HG03469 (cell line): ENCODE data around the gene WASF3.

Experiments
- ATAC-seq: cut with Tn5 transposase; IDR thresholded peaks from one replicate; pipeline ENCODE4 v1.9.1; 2021; ENCODE audit warnings: mild to moderate bottlenecking, moderate library complexity, moderate number of reproducible peaks; ENCODE audit not compliant: unreplicated experiment

Gene WASF3

DNA sequence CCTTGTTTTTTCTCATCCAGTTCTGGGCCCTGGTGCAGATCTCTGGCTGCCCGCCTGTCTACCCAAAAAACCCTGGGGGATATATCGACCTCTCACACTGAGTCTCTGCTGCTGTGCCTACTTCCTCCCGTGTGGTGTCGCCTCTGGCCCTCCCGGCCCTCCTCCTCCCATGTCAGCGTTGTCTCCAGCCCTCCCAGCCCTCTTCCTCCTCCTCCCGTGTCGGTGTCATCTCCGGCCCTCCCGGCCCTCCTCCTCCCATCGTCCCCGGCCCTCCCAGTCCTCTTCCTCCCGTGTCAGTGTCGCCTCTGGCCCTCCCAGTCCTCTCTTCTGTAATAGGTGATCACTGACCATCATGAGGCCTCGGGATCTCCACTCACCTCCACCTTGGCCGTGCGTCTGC is 121.3 kb downstream of the WASF3 start:
- no peak for ATAC-seq

DNA sequence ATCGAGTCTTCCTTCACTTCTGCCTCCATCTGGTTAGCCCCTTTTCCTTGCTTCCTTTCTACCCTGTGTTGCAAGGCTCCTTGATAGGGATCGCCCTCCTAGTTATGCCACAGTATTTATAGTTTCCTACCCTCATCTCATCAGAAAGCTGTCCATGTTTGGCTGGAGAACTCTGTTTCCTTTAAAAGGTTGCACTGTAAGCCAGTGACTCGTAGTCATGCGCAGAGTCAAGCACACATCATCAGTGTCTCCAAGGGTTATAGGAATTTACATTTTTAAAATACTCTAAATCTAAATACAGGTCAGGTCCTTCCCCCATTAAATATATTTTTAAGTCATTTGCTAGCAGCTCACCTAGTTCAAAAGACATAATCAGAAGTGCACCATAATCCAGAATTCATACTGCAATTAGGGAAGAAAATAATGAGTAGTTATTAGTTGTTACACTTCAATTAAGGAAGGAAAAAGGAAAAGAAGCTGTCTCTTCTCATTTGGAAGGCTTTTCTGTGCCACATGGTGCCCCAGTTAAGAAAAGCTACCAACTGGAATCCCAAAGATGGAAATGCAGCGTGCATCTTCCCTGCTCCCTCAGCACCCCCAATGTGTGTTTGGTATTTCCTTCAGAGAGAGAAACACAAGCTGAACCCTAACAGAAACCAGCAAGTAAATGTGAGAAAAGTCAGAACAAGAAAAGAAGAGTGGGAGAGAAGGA is 122.1 kb downstream of the WASF3 start:
- no peak for ATAC-seq

DNA sequence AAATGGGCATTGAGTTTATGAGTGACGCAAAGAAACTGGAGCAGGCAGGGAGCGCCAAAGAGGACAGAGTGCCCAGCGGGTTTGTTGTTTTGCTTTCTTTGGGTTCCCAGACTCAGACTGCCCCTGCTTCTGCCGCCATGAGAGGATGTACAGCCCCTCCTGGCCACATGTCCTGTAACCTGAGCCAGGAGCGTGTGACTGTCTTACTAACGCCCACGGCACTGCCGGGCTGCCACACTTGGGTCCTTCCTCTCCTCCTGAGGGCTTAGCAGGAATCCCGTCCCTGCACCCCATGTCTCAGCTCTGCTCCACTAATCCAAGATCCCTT is 122.6 kb downstream of the WASF3 start:
- ATAC-seq = no peak

DNA sequence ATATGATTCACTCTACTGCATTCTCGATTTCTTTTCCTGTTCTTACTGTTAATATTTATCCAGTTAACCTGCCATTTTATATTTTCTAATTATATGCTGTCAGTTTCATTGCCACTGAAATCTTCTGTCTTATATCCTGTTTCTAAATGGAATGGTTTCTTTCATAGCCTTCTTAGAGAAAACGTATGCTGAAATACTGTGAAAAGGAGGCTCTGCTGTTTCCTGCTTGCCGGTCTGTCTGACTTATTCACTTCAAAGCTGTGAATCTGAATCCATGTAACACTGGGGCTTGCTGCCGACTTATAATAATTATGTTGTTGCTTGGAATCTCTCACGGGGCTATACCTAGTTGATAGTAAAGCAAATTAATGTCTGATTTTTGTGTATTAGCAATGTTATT is 123.1 kb downstream of the WASF3 start:
- ATAC-seq = no peak

DNA sequence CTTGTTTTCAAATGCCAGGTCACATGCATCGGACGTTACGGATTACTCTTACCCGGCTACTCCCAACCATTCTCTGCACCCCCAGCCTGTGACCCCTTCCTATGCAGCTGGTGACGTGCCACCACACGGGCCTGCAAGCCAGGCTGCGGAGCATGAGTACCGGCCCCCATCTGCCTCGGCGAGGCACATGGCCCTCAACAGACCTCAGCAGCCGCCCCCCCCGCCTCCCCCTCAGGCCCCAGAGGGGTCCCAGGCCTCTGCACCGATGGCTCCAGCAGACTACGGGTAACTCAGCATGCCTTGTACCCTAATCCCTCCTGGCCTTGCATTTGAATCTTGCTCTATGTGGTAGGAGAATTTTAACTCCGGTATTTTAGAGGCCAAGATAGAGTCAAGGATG is 123.6 kb downstream of the WASF3 start:
- no peak for ATAC-seq

DNA sequence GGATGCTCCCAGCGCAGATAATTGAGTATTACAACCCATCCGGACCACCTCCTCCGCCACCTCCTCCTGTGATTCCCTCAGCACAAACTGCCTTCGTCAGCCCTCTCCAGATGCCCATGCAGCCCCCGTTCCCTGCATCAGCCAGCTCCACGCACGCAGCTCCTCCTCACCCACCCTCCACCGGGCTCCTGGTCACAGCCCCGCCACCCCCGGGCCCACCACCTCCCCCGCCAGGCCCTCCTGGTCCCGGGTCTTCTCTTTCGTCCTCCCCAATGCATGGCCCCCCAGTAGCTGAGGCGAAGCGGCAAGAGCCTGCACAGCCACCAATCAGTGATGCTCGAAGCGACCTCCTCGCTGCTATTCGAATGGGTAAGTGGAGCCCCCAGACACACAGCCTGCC is 125.1 kb downstream of the WASF3 start:
- no peak for ATAC-seq

DNA sequence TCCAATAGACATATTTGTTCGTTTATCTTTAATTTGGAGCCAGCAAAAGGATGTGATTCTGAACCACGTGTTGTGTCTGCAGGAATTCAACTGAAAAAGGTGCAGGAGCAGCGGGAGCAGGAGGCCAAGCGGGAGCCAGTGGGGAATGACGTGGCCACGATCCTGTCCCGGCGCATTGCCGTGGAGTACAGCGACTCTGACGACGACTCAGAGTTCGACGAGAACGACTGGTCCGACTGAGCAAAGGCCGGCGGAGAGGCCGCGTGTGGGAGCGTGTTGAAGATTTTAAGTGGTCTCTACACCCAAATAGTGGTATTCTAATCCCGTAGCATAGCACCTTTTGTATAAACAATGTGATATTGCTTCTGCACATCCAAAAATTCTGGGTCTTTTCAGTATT is 128.1 kb downstream of the WASF3 start:
- no peak for ATAC-seq

DNA sequence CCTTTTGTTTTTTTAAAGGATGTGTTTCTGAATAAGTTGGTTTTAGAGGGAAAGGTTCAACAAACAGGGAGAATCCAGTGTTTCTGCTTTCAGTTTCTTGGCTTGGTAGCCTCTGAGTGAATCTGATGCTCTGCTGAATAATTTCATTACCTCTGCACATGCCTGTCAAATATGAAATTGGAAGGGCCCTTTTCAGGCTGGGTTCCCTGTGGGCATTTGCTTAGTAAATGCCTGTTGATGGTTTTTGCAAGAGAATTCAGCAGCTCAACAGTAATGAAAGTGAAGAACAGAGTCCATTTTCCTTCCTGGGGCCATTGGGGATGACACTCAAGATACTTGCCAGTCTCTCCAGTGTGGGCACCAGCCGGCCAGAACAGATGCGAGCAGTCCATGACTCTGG is 128.8 kb downstream of the WASF3 start:
- ATAC-seq = no peak

DNA sequence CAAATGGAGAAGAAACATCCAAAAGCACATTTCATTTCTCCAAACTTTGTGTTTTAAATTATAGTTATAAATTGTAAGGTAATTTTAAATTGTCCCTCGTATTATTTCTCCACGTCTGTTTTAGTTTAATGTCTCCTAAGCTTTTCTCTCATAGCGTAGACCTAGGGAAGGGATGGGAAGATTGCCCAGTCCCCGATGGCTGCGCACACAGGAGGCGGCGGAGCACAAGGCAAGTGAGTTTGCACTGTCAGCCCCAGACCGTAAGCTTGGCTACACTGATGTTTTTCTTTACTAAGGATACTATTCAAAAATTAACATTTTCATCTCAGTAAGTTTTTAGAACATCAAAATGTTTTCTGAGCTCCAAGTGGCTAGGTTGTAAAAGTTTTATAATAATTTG is 130.8 kb downstream of the WASF3 start:
- ATAC-seq = no peak

DNA sequence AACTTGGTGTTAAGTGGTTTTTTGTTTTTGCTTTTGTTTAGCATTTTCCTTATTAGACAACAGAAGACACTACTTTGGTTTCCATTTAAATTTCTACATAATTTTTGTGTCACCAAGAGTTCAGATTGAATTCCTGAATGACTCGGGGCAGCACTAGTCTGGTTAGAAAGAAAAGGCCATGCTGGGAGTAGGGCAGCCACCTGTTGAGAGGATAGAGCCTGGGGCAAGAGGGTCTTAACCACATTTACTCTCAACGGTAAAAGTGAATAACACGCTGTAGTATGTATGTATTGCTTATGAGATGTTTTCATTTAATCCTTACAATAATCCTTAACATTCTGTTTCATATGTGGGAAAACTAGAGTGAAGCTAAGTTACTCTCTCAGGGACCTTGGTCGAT is 131.5 kb downstream of the WASF3 start:
- no peak for ATAC-seq

DNA sequence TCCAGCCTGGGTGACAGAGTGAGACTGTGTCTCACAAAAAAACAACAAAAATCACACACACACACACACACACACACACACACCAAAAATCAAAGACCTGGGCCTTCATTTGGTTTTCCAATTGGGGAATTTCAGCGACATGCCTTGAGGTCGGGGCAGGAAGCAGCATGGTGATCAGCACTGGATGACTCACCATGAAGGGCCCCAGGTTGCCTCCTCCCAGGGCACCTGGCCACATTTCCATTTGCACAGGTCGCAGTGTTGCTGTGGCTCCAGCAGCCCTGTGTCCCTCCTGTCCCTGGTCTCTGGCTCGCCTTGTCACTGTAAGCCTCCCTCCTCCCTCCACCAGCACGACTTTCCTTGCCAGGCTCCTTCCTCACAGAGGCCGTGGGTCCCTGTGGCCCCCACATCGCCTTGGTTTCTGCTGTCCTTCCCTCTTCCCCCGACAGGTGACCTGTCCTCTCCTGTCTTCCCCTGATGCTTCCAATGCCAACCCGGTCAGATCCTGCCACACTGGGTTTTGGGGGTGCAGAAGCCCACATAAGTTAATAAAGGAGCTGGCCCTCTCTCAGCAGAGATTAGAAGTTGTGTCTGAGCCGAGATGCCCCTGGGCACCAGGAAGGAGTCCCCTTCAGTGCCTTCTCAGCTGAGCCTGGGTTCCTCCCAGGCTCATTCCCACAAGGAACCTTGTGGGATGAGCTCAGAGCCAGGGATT is 136.4 kb downstream of the WASF3 start:
- ATAC-seq = no peak

DNA sequence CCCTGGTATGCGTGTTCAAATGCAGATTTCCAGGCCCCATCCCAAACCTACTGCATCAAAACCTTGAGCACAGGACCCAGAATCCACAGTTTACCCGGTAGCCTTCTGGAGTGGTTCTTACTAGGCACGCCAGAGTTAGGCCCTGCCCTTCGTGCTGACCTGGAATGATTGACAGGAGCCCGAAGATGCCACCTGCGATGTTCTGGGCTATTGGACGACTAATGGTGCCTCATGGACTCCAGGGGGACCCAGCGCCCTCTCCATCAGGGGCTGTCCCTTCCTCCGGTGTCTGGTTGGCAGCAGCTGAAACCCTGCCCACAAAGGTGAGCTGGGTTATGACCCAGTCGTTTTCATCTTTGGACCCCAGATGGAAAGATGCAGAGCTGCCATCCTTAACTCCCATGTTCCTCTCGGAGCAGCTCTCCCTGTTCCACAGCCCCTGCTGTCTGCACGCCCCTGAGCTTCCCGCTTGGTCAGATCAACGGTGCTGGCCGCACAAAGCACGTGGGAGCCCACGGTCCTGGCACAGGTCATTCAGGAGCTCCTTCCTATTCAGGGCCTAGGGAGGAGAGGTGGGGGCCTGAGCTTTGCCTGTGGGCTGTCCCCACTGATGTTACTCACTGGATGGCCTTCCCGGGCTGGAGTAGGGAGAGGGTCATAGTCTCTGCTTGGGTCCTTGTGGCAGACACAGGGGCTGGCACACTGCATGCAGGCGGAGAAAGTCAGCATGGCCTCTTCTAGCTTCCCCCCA is 137.3 kb downstream of the WASF3 start:
- no peak for ATAC-seq

DNA sequence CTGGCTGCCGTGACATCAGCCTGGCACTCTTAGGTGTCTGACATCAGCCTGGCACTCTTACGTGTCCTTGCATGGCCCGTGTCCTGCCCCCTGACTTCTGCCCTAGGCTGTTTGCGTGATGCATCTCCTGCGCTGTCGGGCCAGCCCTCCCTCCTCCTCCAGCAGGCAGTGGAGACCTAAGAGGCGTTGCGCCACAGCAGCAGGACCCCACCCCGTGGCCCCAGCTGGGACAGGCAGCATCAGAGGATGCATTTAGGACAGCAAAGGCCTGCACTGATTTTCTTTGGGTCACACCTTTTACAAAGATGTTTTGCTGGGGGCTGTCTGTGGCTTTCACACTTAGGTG is 137.8 kb downstream of the WASF3 start:
- no peak for ATAC-seq

DNA sequence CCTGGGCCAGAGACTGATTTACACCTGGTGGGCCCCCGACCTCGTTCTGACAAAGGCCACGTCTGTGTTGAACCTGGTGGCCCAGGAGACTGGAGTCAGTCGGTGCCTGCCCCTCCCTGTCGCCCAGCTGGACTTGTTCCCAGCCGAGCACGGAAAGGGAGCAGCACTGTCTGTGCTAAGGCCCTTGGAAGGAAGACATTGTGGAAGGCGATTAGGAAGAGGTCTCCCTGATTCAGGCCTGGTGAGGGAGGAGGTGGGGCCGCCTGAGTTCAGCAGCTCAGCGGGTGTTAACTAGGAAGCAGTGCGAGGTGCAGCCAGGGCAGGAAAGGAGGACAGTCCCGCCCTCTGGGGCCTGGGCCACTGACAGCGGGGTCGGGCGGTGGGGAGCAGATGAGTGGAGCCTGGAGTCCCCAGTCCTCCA is 138.4 kb downstream of the WASF3 start:
- no peak for ATAC-seq

DNA sequence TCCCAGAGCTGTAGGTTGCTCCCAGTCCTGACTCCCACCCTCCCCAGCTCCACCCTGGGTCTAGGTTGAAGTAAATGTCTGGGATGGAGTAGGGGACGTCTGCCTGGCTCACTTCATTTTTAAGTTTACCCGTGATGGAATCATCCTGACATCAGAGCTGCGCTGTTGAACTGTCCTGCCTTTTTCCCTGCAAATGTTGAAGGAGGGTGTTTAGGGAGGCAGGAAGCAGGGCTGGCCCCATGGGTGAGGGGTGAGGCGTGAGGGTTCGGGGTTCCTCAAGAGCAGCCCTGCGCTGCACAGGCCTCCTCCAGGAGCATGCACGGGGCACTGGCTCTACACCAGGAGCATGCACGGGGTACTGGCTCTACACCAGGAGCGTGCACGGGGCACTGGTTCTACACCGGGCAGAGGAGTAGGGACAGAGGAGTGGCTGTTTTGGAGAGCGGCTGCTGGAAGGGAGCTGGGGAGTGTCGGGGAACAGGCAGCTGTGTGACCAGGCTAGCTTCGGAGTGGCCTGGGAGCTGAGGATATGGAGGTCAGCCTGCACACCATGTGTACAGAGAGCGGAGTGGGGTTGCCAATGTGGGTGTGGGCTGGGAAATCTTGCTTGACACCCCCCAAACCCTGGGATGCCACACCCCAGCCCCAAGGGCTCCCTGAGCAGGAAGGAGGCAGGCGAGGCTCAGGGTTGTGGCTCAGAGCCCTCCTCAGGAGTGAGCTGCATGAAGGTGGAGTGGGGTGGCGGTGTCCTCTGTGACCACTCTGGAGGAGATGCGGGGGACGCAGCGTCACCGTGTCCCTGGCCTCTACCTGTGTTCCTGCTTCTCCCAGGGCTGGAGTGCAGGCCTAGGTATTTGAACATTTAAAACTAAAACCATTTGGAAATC is 139.8 kb downstream of the WASF3 start:
- no peak for ATAC-seq

DNA sequence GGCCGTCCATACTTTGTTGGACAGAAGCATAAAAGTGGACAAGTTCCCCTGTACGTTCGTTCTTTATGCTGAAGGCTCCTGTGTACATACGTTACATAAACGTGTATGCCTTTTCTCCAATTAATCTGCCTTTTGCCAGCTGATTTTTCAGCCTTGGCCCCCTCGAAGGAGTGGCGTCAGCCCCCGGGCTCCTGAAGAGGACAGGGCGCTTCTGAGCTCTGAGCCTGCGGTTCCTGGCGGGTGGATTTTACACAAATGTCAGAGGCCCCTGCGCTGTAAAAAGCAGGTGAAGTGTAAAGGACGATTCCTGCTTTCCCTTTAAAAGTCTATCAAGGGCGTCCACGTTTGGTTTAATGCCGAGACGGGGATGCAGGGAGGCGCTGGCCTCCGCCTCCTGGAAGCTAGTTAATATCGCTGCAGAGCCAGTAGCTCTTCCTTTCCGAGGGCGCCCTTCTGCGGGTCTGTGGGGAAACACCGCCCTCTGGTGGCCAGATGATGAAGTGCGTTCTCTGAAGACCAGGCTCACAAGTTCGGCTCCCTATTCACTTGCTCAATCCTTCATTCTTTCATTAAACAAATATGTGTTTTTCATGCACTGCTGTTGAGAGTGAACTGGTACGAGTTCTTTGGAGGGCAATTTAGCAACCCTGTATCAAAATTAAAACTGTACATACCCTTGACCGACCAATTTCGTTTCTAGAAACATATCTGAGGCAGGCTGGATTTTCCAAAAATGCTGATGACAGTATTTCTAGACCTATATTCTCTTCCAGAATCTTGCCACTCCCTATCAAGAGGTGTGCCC is 141.1 kb downstream of the WASF3 start:
- no peak for ATAC-seq

DNA sequence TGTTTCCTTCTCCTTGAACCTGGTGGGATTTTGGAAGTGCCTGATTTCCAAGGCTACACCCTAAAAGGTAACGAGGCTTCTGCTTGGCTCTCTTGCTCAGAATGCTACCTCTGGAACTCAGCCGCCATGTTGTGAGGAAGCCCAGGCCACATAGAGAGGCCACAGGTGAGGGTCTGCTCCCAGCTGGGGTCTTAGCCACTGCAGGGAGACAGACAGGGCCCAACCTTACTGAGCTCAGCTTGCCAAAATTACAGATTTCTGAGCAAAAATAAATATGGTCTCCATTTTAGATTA is 141.7 kb downstream of the WASF3 start:
- ATAC-seq = no peak

DNA sequence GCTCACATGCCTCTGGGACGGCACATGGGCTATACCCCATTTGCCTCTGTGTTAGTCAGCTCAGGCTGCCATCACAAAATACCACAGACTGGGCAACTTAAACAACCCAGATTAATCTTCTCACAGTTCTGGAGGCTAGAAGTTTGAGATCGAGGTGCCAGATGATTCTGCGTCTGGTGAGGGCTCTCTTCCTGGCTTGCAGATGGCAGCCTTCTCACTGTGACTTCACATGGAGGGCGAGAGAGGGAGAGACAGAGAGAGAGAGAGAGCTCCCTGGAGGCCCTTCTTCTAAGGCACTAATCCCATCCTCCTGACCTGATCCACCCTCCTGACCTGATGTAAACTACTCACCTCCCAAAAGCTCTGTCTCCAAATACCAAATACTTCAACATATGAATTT is 148.1 kb downstream of the WASF3 start:
- ATAC-seq = no peak

DNA sequence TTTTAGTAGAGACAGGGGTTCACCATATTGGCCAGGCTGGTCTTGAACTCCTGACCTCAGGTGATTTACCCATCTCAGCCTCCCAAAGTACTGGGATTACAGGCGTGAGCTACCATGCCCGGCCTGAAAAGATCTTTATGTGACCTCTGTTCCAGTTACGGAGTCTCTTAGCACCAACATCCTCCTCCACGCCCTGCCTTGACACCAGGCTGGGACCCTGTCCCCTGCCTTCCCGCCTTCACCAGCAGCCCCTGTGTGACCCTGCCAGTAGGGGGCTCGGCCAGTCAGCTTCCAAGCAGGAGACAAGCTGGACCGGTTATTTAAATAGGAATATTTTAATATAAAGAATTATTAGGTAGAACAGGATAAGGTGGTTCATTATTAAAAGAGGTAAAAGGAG is 148.9 kb downstream of the WASF3 start:
- no peak for ATAC-seq

DNA sequence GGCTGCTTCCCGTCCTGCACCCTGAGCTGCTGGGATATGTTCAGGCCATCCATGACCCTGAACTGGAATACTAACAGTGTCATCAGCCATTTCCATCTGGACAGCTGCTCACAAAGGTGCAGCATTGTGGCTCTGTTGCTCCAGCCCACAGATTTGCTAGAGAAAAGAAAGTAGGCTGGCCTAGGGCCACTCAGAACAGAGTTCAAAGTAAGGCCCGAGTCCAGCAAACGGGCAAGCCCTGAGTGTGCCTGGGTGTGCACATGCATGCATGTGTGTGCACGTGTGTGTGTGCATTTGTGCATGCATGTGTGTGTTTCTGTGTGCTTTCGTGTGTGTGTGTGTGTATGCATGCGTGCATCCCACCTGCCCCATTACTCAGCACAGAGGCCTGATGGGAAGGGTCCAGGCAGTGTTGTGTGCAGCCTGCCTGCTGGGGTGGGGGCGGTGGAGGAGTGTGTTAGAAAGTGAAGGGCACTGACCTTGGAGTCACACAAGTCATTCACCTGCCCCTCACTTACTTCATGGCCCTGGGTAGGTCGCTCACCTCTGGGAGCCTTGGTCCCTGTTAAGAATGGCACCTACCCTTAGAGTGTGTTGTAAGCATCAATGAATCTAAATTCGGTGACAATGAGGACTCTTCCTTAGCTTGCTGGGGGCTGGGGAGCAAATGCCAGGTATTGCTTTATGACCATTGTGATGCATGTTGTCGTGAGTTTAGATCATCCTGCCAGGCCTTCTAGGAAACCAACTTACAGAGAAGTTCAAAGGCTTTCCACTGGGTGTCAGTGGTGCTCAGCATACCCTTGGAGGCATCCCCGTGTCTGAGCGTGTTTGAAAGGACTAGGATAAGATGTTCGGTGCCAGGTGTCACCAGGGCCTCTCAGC is 149.9 kb downstream of the WASF3 start:
- ATAC-seq = no peak
